AG20443 (cell line): ENCODE measurements around the gene NT5C1A.

Experiments
- DNase-seq: peaks from one replicate; pipeline ENCODE4 v3.0.0; 2012; ENCODE audit warnings: low spot score, mixed read lengths

The NT5C1A gene

DNA sequence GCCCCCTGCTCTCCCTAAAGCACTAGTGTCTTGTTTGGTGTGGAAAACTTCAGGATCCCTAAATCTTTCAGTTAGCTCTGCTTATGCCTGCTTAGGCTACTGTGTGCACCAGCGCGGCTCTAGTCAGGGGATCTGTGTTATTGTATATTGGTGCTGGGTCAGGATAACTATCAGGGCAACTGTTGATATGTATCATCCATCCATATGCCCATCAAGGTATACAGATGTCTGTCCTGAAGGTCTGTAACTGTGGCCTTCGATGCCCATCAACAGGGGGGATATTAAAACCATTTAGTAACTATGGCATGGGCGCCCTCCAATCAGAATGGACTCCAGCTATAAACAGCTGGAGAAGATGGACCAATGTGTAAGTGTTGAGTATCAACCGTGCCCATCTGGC lies 12.4 kb downstream of the NT5C1A start:
- no peak for DNase-seq

DNA sequence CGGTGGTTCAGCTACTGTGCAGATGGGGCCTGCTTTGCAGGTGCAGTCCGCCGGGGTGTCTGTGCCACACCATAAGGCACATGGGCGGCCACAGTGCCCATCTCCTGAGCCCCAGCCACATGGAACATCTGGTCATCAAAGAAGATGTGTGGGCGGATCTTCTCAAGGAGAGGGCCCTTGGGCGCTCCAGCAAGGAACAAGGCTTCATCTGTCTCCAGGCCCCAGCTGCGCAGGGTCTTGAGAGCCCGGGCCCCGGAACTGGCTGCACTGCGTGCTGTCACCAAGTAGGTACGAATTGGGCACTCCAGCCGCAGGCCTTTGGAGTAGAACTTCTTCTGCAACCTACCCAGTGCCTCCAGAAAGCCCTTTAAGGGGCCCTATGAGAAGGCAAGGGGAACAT lies 12.8 kb downstream of the NT5C1A start:
- no peak for DNase-seq

- peak; percentile 73 for DNase-seq
Measured at GRCh38 chr1:39657923-39658485, 13.9 kb downstream of the NT5C1A start.

DNA sequence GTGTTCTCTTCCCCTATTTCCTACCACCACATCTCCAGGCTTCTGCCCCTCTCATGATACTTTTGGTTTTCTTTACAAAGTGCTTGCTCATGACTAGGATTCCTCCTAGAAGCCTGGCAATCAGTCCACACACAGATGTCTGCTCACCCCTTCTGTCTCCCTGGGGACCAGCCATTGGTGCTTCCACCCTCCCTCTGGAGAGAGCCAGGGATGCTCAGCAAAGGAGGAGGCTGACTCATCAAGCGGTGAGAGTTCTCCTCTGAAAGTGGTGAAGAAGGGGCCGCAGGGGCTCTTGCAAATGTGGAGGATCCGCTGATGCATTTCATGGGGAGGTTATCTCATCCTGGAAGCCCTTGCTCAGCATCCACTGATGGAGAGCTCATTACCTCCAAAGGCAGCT lies 14.5 kb downstream of the NT5C1A start:
- no peak for DNase-seq

GRCh38 chr1:39656391-39656790 lies 15.5 kb downstream of the NT5C1A start:
- DNase-seq = no peak

- DNase-seq = no peak
Measured at GRCh38 chr1:39655578-39656268, 16.2 kb downstream of the NT5C1A start.

- no peak for DNase-seq
Measured at GRCh38 chr1:39654291-39654690, 17.6 kb downstream of the NT5C1A start.

- peak; percentile 82 for DNase-seq
Measured at GRCh38 chr1:39653546-39654031, 18.3 kb downstream of the NT5C1A start.

DNA sequence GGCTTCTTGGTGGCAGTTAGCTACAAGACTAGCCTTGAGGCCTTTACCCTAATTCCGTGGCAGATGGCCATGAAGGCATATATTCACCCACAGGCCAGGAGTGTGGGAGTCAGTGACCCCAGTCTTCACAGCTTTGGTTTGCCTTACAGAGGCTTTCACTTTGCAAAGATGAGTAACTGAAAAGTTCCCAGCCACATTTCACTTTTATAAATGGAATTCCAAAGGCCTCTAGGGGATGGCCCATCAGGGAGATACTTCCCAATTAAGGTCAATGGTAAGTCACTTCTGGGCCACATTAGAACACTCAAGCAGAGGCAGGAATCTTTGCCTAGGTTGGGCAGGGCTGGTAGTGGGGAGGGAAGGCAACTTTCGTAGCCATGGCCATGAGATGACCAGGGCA lies 19.4 kb downstream of the NT5C1A start:
- DNase-seq = no peak

DNA sequence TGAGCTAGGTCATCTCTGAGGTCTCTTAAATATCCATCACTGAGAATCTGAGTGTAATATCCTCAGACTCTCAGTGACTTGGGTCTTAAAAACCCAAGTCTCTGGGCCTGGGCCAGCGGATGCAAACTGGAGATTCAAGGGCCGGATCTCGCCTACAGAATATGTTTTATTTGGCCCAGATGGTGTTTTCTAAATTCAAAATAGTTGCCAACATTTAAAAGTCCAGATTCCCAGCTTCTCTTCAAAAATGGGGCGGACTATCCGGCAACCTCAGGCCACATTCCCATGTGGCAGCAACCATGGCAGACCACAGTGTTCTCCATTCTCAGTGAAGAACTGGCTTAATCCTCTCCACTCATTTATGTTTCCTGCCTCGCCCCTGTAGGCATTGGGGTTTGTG lies 19.8 kb downstream of the NT5C1A start:
- no peak for DNase-seq

DNA sequence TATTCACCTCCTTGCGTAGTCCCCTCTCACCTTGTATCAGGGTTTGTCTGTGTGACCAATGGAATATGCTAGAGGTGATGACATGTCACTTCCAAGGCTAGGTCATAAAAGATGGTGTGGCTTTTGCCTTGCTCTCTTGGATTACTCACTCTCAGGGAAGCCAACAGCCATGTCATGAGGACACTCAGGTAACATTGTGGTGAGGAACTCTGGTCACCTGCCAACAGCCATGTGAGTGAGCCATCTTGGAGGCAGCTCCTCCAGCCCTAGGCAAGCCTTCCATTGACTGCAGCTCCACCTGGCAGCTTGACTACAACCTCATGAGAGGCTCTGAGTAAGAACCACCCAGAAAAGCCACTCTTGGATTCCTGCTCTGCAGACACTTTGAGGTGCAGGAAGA lies 21.5 kb downstream of the NT5C1A start:
- no peak for DNase-seq

DNA sequence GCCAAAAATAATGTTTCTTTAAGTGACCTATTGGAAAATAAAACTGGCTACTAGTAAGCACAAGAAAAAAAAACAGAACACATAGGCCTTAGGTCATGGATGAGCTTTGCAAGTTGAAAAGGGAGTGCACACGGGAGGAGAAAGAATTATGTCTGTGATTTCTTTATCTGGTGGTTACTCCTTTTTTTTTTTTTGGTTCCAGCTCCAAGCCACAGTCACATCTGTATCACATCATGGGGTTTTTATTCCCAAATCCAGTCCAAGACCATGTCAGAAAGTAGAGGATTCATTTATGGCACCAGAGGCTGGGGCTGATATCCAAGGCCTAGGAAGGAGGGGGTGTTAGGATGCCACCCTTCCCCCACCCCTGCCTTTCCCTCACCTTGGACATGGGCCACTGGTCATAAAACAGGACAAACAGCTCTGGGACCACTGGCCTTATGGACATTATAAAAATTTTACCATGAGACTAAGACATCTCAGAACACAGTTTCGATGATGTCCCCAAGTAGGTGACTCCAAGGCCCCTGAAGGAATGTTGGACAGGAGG lies 22.2 kb downstream of the NT5C1A start:
- DNase-seq = no peak

DNA sequence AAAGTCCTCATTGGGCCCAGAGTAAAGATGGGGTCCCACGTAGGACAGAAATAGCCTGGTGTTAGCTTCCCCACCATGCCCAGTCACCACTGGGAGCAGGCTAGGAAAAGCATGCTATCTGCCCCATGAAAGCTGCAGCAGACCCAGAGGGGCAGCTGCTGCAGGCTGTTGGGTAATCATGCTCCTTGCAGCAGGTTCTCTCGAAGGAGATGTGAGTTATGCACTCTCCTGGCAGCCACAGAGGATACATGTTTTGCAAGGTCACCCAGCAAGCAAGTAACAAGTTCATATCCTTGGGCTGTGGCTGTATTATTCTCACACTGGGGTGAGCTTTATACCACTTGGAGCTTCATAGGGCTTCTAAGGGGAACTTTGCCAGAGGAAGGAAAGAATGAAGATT lies 23.4 kb downstream of the NT5C1A start:
- no peak for DNase-seq

- no peak for DNase-seq
Measured at GRCh38 chr1:39647247-39647646, 24.7 kb downstream of the NT5C1A start.

DNA sequence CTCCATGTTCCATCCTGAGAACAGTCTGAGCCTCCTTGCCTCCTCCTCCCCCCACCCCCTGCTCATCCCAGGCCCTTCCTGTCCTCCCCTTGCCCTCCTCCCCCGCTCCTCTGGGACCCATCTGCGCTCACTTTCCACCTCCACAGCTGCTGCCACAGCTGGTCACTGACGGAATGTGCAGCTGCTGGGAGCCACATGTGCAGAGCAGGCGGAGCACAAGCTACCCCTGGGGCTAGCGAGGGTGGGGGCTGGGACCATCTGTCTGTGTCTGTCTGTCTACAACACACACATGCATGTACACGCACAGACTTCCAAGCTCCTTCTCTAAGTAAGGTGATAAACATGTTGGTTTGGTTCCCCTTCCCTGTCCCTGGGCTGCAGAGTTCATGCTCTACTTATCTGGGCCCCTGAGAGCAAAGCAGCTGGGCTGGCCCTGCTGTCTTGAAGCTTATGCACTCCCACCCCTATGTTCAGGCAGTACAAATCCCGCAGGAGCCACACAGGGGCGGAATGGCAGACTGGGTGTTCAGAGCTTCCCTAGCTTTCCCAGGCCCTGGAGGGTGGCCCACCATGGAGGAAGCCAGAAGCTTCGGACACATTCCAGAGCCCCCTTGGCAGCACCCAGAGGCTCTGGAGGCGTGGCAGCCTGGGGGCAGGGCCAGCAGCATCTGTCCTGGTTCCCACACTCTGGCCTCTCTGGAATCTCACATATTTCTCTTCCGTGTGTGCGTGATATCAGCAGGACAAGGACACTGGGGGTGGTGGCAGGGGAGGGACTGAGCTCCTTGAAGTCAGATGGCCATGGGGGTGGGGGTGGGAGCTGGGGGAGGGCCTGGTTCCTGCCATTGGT lies 25.4 kb downstream of the NT5C1A start:
- peak; percentile 74 for DNase-seq

GRCh38 chr1:39645411-39646043 lies 26.4 kb downstream of the NT5C1A start:
- no peak for DNase-seq

- no peak for DNase-seq
Measured at GRCh38 chr1:39643705-39644104, 28.2 kb downstream of the NT5C1A start.

GRCh38 chr1:39642796-39643195 lies 29.1 kb downstream of the NT5C1A start:
- DNase-seq = peak; percentile 54

- no peak for DNase-seq
Measured at GRCh38 chr1:39640861-39641260, 31.0 kb downstream of the NT5C1A start.

- DNase-seq = peak; percentile 77
Measured at GRCh38 chr1:39639305-39640130, 32.4 kb downstream of the NT5C1A start, which contains the start of gene HEYL. Gene HEYL, minus strand, starts transcription at chr1:39639643. Its CDS starts 18 bp downstream, at chr1:39639625.

GRCh38 chr1:39638965-39639304 lies 33.0 kb downstream of the NT5C1A start:
- no peak for DNase-seq
